ENCODE measurements around the gene ZNF175.
"Not testable (repeated sequence)": the region's sequence is repeated elsewhere in the genome, so short reads cannot be mapped to it uniquely, and the experiment has no call there.

The ZNF175 gene

DNA sequence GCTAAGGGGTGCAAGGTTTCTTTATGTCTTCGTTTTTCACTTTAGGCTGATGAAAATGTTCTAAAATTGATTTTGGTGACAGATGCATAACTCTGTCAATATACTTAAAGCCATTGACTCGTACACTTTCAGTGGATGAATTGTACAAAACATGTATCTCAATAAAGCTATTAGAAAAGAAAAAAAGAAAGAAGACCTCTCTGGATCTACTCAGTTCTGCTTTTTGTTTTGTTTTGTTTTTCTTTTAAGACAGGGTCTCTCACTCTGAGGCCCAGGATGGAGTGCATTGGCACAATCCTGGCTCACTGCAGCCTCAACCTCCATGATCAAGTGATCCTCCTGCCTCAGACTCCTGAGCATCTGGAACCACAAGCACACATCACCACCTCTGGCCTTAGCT is 55.6 kb downstream of the ZNF175 start:
- no peaks in the 10 kb centered on the region for H3K4me1 ChIP-seq (ENCODE audit: control insufficient read depth, insufficient read depth, low read length)
- no peaks in the 10 kb centered on the region for H3K27me3 ChIP-seq (ENCODE audit: control insufficient read depth, insufficient read depth, low read length)
- H3K36me3 ChIP-seq (ENCODE audit: control insufficient read depth, insufficient read depth, low read length) = no peaks in the 10 kb centered on the region
- no peaks in the 10 kb centered on the region for H3K9me3 ChIP-seq (ENCODE audit: control insufficient read depth, insufficient read depth, low read length)
- no peak overlapping the region for H3K4me3 ChIP-seq (ENCODE audit: low read depth, low read length)
- no peak overlapping the region for H3K9ac ChIP-seq (ENCODE audit: low read depth, low read length)

DNA sequence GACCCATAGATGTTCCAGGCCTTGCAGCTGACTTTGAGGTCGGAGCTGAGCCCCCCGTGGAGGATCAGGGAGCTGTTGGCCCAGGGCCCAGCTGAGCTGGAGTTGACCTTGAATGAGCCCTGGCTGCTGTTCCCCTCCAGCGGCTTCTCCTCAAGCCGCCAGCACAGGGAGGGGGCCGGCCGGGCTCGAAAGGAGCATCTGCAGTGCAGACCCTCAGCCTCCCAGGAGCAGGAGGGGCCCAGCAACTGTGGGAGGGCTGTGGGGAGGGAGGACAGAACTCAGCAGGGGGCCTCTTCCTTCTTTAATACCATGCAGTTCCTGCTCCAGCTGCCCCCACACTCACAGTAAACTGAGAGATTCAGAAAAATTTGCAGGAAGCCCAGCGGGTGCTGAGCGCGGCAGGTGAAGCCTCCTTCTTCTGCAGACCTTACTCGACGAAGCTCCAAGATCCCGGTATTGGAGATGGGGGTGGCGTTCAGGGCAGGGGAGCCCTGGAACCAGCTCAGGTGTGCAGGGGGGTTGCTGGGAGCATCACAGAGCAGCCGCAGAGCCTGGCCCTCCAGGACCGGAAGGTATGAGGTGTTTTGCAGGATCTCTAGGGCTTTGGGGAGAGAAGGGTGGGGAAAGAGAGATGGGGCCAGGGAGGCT is 56.5 kb downstream of the ZNF175 start:
- no peaks in the 10 kb centered on the region for H3K27me3 ChIP-seq (ENCODE audit: control insufficient read depth, insufficient read depth, low read length)
- H3K4me3 ChIP-seq (ENCODE audit: low read depth, low read length) = no peak overlapping the region
- no peaks in the 10 kb centered on the region for H3K9me3 ChIP-seq (ENCODE audit: control insufficient read depth, insufficient read depth, low read length)

DNA sequence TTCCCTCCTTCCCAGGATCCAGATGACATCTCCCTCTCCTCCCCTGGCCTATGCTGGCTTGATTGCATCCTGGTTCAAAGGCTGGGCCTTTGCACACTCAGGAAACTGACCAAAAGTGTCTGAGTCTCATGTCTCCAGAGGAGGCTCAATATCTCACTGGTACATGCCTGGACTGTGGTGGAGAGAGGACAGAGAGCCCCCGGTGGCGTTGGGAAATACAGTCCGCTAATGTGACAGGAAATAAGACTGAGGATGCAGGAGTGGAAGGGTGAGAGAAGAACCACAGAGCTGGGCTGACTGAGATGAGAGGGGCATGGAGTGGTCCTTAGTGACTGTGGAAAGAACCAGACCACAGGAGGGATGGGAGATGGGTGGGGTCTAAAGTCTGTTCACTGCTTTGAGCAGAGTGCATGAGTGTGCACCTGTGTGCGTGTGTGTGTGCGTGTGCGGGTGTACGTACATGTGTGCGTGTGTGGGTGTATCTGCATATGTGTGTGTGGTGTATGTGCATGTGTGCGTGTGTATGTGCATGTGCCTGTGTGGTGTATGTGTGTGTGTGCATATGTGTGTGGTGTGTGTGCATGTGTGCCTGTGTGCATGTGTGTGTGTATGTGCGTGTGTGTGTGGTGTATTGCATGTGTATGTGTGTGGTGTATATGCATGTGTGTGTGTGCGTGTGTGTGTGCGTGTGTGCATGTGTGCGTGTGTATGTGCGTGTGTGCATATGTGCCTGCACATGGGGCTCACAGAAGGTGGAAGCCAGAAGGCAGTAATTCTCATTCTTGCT is 57.3 kb downstream of the ZNF175 start:
- no peaks in the 10 kb centered on the region for H3K27me3 ChIP-seq (ENCODE audit: control insufficient read depth, insufficient read depth, low read length)
- no peak overlapping the region for H3K9ac ChIP-seq (ENCODE audit: low read depth, low read length)
- H3K9me3 ChIP-seq (ENCODE audit: control insufficient read depth, insufficient read depth, low read length) = no peaks in the 10 kb centered on the region
- H3K4me1 ChIP-seq (ENCODE audit: control insufficient read depth, insufficient read depth, low read length) = no peaks in the 10 kb centered on the region
- no peaks in the 10 kb centered on the region for H3K36me3 ChIP-seq (ENCODE audit: control insufficient read depth, insufficient read depth, low read length)
- no peak overlapping the region for H3K4me3 ChIP-seq (ENCODE audit: low read depth, low read length)

More for the DNA sequence above, 56.5 kb downstream of the ZNF175 start:
- H3K36me3 ChIP-seq (ENCODE audit: control insufficient read depth, insufficient read depth, low read length) = no peaks in the 10 kb centered on the region
- no peaks in the 10 kb centered on the region for H3K4me1 ChIP-seq (ENCODE audit: control insufficient read depth, insufficient read depth, low read length)
- no peak overlapping the region for H3K9ac ChIP-seq (ENCODE audit: low read depth, low read length)

DNA sequence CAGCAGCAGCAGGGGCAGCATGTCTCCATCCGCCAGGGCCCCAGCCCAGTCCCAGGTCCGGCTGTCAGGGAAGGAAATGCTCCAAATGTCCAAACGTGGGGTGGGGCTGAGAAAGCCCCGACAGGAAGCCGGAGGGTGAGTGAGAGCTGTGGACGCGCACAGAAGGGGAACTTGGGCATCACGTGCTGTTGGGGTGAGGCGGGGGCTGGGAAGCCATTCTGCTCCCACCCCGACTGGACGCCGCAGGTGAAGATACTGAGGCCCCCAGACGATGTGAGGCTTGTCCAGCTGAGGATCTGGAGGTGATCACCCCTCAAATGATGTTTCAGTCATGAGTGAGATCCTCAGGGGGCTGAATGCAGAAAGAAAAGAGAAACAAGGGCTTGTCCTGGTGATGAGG is 59.2 kb downstream of the ZNF175 start, which contains the start of gene SIGLEC5:
SIGLEC5 (minus strand) TSS at position 87 of the 400 bp plus-strand sequence; CDS start at position 21, 66 bp downstream.
- not testable (repeated sequence) for H3K9me3 ChIP-seq (ENCODE audit: control insufficient read depth, insufficient read depth, low read length); H3K4me1 ChIP-seq (ENCODE audit: control insufficient read depth, insufficient read depth, low read length); H3K36me3 ChIP-seq (ENCODE audit: control insufficient read depth, insufficient read depth, low read length); H3K9ac ChIP-seq (ENCODE audit: low read depth, low read length); H3K4me3 ChIP-seq (ENCODE audit: low read depth, low read length); H3K27me3 ChIP-seq (ENCODE audit: control insufficient read depth, insufficient read depth, low read length)

DNA sequence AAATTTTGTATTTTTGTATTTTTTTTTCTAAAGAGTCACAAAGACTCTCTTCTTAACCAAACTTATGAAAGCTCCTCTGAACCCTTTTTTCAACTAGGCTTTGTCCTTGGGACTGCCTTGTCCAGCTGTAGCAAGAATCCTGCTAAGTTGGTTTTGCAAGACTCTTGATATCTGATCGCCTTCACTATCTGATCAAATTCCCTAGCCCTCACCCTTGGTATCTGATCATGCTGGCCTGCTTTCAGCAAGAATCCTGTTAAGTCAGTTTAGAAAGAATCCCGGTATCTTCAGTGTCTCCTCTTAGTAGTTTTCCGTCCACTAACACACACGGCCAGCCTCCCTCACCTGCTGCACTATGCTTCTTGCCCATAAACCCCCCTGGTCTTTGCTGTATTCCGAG is 61.0 kb downstream of the ZNF175 start:
- no peaks in the 10 kb centered on the region for H3K4me1 ChIP-seq (ENCODE audit: control insufficient read depth, insufficient read depth, low read length)
- H3K9ac ChIP-seq (ENCODE audit: low read depth, low read length) = no peak overlapping the region
- no peaks in the 10 kb centered on the region for H3K36me3 ChIP-seq (ENCODE audit: control insufficient read depth, insufficient read depth, low read length)
- H3K9me3 ChIP-seq (ENCODE audit: control insufficient read depth, insufficient read depth, low read length) = peaks cover 5% of the 10 kb centered on the region
- H3K4me3 ChIP-seq (ENCODE audit: low read depth, low read length) = no peak overlapping the region
- no peaks in the 10 kb centered on the region for H3K27me3 ChIP-seq (ENCODE audit: control insufficient read depth, insufficient read depth, low read length)

DNA sequence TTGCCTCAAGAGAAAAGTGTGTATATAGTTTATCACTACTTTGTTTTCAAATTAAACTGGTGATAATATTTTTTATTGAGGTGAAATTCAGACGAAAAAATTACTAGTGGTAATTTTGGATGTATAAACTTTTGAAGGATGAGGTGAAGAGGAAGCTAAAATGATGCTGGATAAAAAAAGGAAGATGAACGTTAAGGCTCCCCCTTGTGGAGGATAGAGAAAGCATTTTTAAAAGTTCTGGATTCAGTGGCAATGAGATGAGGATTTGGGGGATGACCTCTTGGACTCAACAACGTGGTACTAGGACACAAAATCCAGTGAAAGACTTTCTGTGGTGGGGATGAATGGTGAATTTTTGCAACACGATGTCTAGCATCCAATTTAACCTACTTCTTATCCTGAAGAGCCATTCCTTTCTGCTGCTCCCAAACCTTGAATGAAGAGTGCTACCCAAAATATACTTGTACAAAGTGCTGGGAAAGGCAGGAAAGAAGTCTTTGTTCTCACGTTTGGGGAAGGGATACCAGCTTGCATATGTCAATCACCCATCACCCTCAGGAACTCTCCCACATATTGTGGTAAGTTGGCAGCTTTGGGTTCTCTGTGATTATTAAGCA is 66.4 kb downstream of the ZNF175 start:
- Histone ChIP-seq H3K4me3 (ENCODE audit: low read depth, low read length) (no peak overlapping the region), H3K9ac (ENCODE audit: low read depth, low read length) (no peak overlapping the region), H3K9me3 (ENCODE audit: control insufficient read depth, insufficient read depth, low read length) (peaks cover 5% of the 10 kb centered on the region), H3K4me1 (ENCODE audit: control insufficient read depth, insufficient read depth, low read length) (no peaks in the 10 kb centered on the region), H3K27me3 (ENCODE audit: control insufficient read depth, insufficient read depth, low read length) (no peaks in the 10 kb centered on the region), H3K36me3 (ENCODE audit: control insufficient read depth, insufficient read depth, low read length) (no peaks in the 10 kb centered on the region)

DNA sequence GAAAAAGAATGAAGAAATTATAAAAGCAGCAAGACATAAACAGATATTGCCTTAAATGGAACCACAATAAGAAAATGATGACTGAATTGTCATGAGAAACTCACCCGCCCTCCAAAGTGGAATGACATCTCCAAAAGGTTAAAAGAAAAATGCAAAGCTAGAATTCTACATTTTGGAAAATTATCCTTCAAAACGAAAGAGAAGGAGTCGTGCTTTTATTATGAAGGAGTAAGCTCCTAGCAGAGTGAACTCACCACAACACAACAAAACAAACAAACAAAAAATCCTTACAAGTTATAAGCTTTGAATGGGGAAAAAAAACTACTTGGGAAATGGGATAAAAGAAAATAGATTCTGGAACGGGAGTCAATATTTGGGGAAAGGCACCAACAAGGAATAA is 68.8 kb downstream of the ZNF175 start:
- peaks cover 5% of the 10 kb centered on the region for H3K9me3 ChIP-seq (ENCODE audit: control insufficient read depth, insufficient read depth, low read length)
- H3K9ac ChIP-seq (ENCODE audit: low read depth, low read length) = no peak overlapping the region
- no peak overlapping the region for H3K4me3 ChIP-seq (ENCODE audit: low read depth, low read length)
- no peaks in the 10 kb centered on the region for H3K36me3 ChIP-seq (ENCODE audit: control insufficient read depth, insufficient read depth, low read length)
- no peaks in the 10 kb centered on the region for H3K4me1 ChIP-seq (ENCODE audit: control insufficient read depth, insufficient read depth, low read length)
- no peaks in the 10 kb centered on the region for H3K27me3 ChIP-seq (ENCODE audit: control insufficient read depth, insufficient read depth, low read length)

DNA sequence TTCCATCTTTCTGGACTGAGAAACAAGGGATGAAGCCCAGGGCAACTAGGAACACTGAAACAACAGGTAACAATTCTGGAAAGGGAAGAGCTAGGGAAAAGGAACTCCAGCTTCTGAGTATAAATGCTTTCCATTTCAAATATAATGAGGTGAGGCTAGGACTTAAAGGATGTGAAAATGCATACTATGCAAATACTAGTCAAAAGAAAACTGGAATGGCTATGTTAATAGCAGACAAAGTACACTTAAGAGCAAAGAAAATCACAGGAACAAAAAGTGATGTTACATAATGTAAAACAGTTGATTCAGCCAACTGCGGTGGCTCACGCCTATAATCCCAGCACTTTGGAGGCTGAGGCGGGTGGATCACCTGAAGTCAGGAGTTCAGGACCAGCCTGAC is 69.3 kb downstream of the ZNF175 start:
- H3K9ac ChIP-seq (ENCODE audit: low read depth, low read length) = no peak overlapping the region
- H3K36me3 ChIP-seq (ENCODE audit: control insufficient read depth, insufficient read depth, low read length) = no peaks in the 10 kb centered on the region
- H3K9me3 ChIP-seq (ENCODE audit: control insufficient read depth, insufficient read depth, low read length) = peaks cover 5% of the 10 kb centered on the region
- H3K27me3 ChIP-seq (ENCODE audit: control insufficient read depth, insufficient read depth, low read length) = no peaks in the 10 kb centered on the region
- H3K4me1 ChIP-seq (ENCODE audit: control insufficient read depth, insufficient read depth, low read length) = no peaks in the 10 kb centered on the region
- no peak overlapping the region for H3K4me3 ChIP-seq (ENCODE audit: low read depth, low read length)

DNA sequence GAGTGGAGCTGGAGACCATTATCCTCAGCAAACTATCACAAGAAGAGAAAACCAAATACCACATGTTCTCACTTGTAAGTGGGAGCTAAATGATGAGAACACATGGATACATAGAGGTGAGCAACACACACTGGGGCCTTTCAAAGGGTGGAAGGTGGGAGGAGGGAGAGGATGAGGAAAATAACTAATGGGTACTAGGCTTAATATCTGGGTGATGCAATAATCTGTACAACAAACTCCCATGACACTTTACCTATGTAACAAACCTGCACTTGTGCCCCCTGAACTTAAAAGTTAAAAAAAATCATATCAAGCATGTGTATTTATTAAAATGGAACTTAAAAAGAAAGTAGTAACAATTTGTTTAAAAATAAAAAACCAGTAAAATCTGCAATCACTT is 70.6 kb downstream of the ZNF175 start:
- Histone ChIP-seq H3K36me3 (ENCODE audit: control insufficient read depth, insufficient read depth, low read length) (no peaks in the 10 kb centered on the region), H3K9ac (ENCODE audit: low read depth, low read length) (no peak overlapping the region), H3K4me1 (ENCODE audit: control insufficient read depth, insufficient read depth, low read length) (no peaks in the 10 kb centered on the region), H3K27me3 (ENCODE audit: control insufficient read depth, insufficient read depth, low read length) (no peaks in the 10 kb centered on the region), H3K4me3 (ENCODE audit: low read depth, low read length) (no peak overlapping the region), H3K9me3 (ENCODE audit: control insufficient read depth, insufficient read depth, low read length) (no peaks in the 10 kb centered on the region)

All from iPS-15b (cell line).